ENCODE data around the gene MBOAT2. TPM values are rescaled to one million over a fixed set of nuclear protein-coding genes. Genes with fewer than 3 reads are reported as not detected.

MBOAT2 gene
- total and polyA plus RNA-seq, 12 donors, result 0.24 to 9.6 (median 2.3) TPM

- Histone ChIP-seq H3K36me3 (replicated peaks in 1 of 2) (no peaks in the 10 kb centered on the region), H3K27ac (no peak overlapping the region), H3K27me3 (no peaks in the 10 kb centered on the region), H3K4me1 (replicated peaks in 1 of 2) (peaks cover 19 to 40% of the 10 kb centered on the region in 2 donors), H3K4me3 (no peak overlapping the region), H3K9me3 (replicated peaks in 1 of 3) (no peaks in the 10 kb centered on the region)
- no peak for DNase-seq
- intact Hi-C loops (cut with DNase I), result no loop called here
- 90 to 95% (median 92%) methylated on average over 7 of the region's 7 CpGs for WGBS, 4 donors
- TF ChIP-seq CTCF (IDR thresholded peaks at IDR 0.05), result no peak
- TF ChIP-seq POLR2A (IDR thresholded peaks at IDR 0.05), result no peak
Measured at GRCh38 chr2:8833853-8834252, 169.6 kb downstream of the MBOAT2 start.

GRCh38 chr2:8831516-8831915 lies 172.0 kb downstream of the MBOAT2 start:
- Histone ChIP-seq H3K4me1 (replicated peaks in 1 of 2) (peaks cover 18 to 35% of the 10 kb centered on the region in 2 donors), H3K27me3 (no peaks in the 10 kb centered on the region), H3K27ac (no peak overlapping the region), H3K9me3 (replicated peaks in 1 of 3) (no peaks in the 10 kb centered on the region), H3K4me3 (no peak overlapping the region), H3K36me3 (replicated peaks in 1 of 2) (no peaks in the 10 kb centered on the region)
- no peak for TF ChIP-seq POLR2A (IDR thresholded peaks at IDR 0.05)
- TF ChIP-seq CTCF (IDR thresholded peaks at IDR 0.05), result no peak
- DNase-seq, result no peak
- WGBS, 4 donors, result 51 to 81% (median 73%) methylated on average over 2 of the region's 2 CpGs
- intact Hi-C loops (cut with DNase I), result no loop called here

- intact Hi-C loops (cut with DNase I), result no loop called here
- no peak for DNase-seq
- WGBS, 4 donors, result 74 to 96% (median 92%) methylated on average over 2 of the region's 2 CpGs
- H3K4me1 ChIP-seq (replicated peaks in 1 of 2), result peaks cover 12 to 17% of the 10 kb centered on the region in 2 donors
- H3K27me3 ChIP-seq, result no peaks in the 10 kb centered on the region
- H3K9me3 ChIP-seq (replicated peaks in 1 of 3), result no peaks in the 10 kb centered on the region
- H3K36me3 ChIP-seq (replicated peaks in 1 of 2), result peaks cover 0 to 6% of the 10 kb centered on the region in 2 donors
- TF ChIP-seq POLR2A (IDR thresholded peaks at IDR 0.05), result no peak
- no peak overlapping the region for H3K4me3 ChIP-seq
- no peak overlapping the region for H3K27ac ChIP-seq
Measured at GRCh38 chr2:8827729-8828128, 175.8 kb downstream of the MBOAT2 start.

GRCh38 chr2:8822218-8822617 lies 181.3 kb downstream of the MBOAT2 start:
- Histone ChIP-seq H3K4me3 (no peak overlapping the region), H3K27me3 (no peaks in the 10 kb centered on the region), H3K4me1 (replicated peaks in 1 of 2) (peaks cover 12 to 22% of the 10 kb centered on the region in 2 donors), H3K9me3 (replicated peaks in 1 of 3) (peaks cover 0 to 7% (median 0%) of the 10 kb centered on the region in 3 donors), H3K36me3 (replicated peaks in 1 of 2) (peaks cover 0 to 6% of the 10 kb centered on the region in 2 donors), H3K27ac (peak overlapping the region in 4 of 5 donors; percentile 38 to 64 (median 54))
- no peak for TF ChIP-seq CTCF (IDR thresholded peaks at IDR 0.05)
- TF ChIP-seq POLR2A (IDR thresholded peaks at IDR 0.05), result no peak
- 50 to 62% (median 56%) methylated on average over 4 of the region's 4 CpGs for WGBS, 4 donors
- intact Hi-C loops (cut with DNase I), result no loop called here
- DNase-seq, result peak in 6 of 7 donors; percentile 40 to 66 (median 51)

Measured in adrenal gland (tissue), 12 donors.